Measurements from ENCODE around the gene TMEM231.
"Not testable (repeated sequence)": the region's sequence is repeated elsewhere in the genome, so short reads cannot be mapped to it uniquely, and the experiment has no call there.

The TMEM231 gene

GRCh38 chr16:75506107-75506506 is 49.9 kb downstream of the TMEM231 start:
- no peak for TF ChIP-seq CTCF (conservative IDR thresholded peaks at IDR 0.05; ENCODE audit: low read depth, low read length)
- H3K4me3 ChIP-seq (ENCODE audit: low read length) = no peak overlapping the region
- no peak for DNase-seq (ENCODE audit: low read depth)

GRCh38 chr16:75503801-75504200 is 52.3 kb downstream of the TMEM231 start:
- DNase-seq (ENCODE audit: low read depth) = no peak
- no peak overlapping the region for H3K4me3 ChIP-seq (ENCODE audit: low read length)
- TF ChIP-seq CTCF (conservative IDR thresholded peaks at IDR 0.05; ENCODE audit: low read depth, low read length) = no peak

GRCh38 chr16:75502916-75503605 is 53.0 kb downstream of the TMEM231 start:
- H3K4me3 ChIP-seq (ENCODE audit: low read length) = no peak overlapping the region
- no peak for DNase-seq (ENCODE audit: low read depth)
- TF ChIP-seq CTCF (conservative IDR thresholded peaks at IDR 0.05; ENCODE audit: low read depth, low read length) = no peak

- not testable (repeated sequence) for DNase-seq (ENCODE audit: low read depth); H3K4me3 ChIP-seq (ENCODE audit: low read length)
Observed at GRCh38 chr16:75501820-75502219, 54.2 kb downstream of the TMEM231 start.

- DNase-seq (ENCODE audit: low read depth) = no peak
- H3K4me3 ChIP-seq (ENCODE audit: low read length) = no peak overlapping the region
- TF ChIP-seq CTCF (conservative IDR thresholded peaks at IDR 0.05; ENCODE audit: low read depth, low read length) = no peak
Observed at GRCh38 chr16:75501359-75501758, 54.7 kb downstream of the TMEM231 start.

GRCh38 chr16:75498605-75499322 is 57.3 kb downstream of the TMEM231 start:
- DNase-seq (ENCODE audit: low read depth); H3K4me3 ChIP-seq (ENCODE audit: low read length): not testable (repeated sequence)

- no peak for TF ChIP-seq CTCF (conservative IDR thresholded peaks at IDR 0.05; ENCODE audit: low read depth, low read length)
- no peak for DNase-seq (ENCODE audit: low read depth)
Observed at GRCh38 chr16:75497558-75497957, 58.5 kb downstream of the TMEM231 start.

GRCh38 chr16:75495076-75495674 is 60.9 kb downstream of the TMEM231 start, which contains the start of gene CHST6:
TSS of gene CHST6 (minus strand) at chr16:75495441. CDS start at chr16:75479828, 15,613 bp downstream.
- TF ChIP-seq CTCF (conservative IDR thresholded peaks at IDR 0.05; ENCODE audit: low read depth, low read length) = no peak
- peak within 1 kb of the TSS; percentile 48 for H3K4me3 ChIP-seq (ENCODE audit: low read length)
- no peak for DNase-seq (ENCODE audit: low read depth)

More at GRCh38 chr16:75497558-75497957, 58.5 kb downstream of the TMEM231 start:
- H3K4me3 ChIP-seq (ENCODE audit: low read length) = no peak overlapping the region

All from retinal pigment epithelial cell (primary cell).